ENCODE data around the gene FXYD1. TPM values are rescaled to one million over a fixed set of nuclear protein-coding genes. Genes with fewer than 3 reads are reported as not detected.

Gene FXYD1
- total and polyA plus RNA-seq, 2 donors (not counting 3 experiments of a cell fraction or from before 2014, with no cell fraction given): not detected

DNA sequence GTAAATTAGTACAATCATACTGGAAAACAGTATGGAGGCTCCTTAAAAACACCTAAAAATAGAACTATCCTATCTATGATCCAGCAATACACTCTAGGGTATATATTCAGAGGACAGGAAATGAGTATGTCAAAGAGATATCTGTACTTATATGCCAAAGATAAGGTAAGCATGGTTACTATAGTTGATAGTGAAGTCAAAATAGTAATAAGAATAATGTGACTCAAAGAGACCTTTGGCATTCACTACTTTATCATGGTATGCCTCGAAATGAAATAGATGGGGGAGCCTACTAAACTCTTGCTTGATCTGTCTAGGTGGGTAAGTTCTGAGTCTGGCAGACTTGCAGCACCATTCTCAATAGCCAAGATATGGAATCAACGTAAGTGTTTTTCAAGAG, 46.3 kb downstream of the FXYD1 start:
- Histone ChIP-seq H3K9me3 (replicated peaks; ENCODE audit: control insufficient read depth, insufficient read depth, low read length) (no peaks in the 10 kb centered on the region), H2AFZ (ENCODE audit: low read depth, low read length) (no peak overlapping the region), H3K9me1 (replicated peaks; ENCODE audit: control insufficient read depth, extremely low read depth, insufficient read depth, low read length) (no peaks in the 10 kb centered on the region), H3K4me2 (ENCODE audit: insufficient read depth, low read length) (no peak overlapping the region), H3K36me3 (ENCODE audit: control insufficient read depth in 2 of 2, extremely low read depth in 1 of 2, insufficient read depth in 2 of 2, low read length in 2 of 2) (no peaks in the 10 kb centered on the region), H4K20me1 (replicated peaks; ENCODE audit: control insufficient read depth, extremely low read depth, insufficient read depth, low read length) (no peaks in the 10 kb centered on the region), H3K79me2 (ENCODE audit: control insufficient read depth, insufficient read depth, low read length) (no peaks in the 10 kb centered on the region), H3K4me1 (ENCODE audit: control insufficient read depth, extremely low read depth, insufficient read depth, low read length) (peaks cover 4% of the 10 kb centered on the region), H3K9ac (replicated peaks; ENCODE audit: extremely low read depth, insufficient read depth, low read length) (no peak overlapping the region), H3K4me3 (replicated peaks in 1 of 3; ENCODE audit: insufficient read depth in 1 of 3, low read depth in 1 of 3, low read length in 3 of 3) (no peak overlapping the region), H3K27me3 (ENCODE audit: control insufficient read depth in 2 of 2, insufficient read depth in 2 of 2, low read length in 2 of 2) (peaks cover 0 to 2% of the 10 kb centered on the region in 2 experiments), H3K27ac (ENCODE audit: insufficient read depth, low read depth, low read length) (no peak overlapping the region)
- intact Hi-C loops (cut with micrococcal nuclease): no loop called here
- dilution Hi-C loops (cut with MboI; ENCODE audit: extremely low pct_ligation_motif_present, low sequenced_read_pairs): no loop called here
- FAIRE-seq: no peak
- no peak for DNase-seq (ENCODE audit: low read depth, low spot score)
- TF ChIP-seq MYC (IDR thresholded peaks at IDR 0.05; ENCODE audit: low read depth, low read length): no peak
- no peak for TF ChIP-seq CTCF (IDR thresholded peaks at IDR 0.05; ENCODE audit: extremely low read depth in 1 of 2, insufficient read depth in 1 of 2, low read depth in 1 of 2, low read length in 2 of 2)
- no peak for TF ChIP-seq POLR2A (IDR thresholded peaks at IDR 0.05; ENCODE audit: low read depth, low read length)
- no peak for TF ChIP-seq POLR2AphosphoS5 (IDR thresholded peaks at IDR 0.05; ENCODE audit: insufficient read depth, low read depth, low read length)
- TF ChIP-seq FOS (IDR thresholded peaks at IDR 0.05; ENCODE audit: borderline replicate concordance, insufficient read depth, low read length): no peak
- ChIA-PET CTCF (no interaction called here), POLR2A (no interaction called here)
- no TSS peak for BruUV-seq (replicated peaks)

Small RNAs within 50 kb of the gene (small RNA-seq; reads per million reads assigned to genes)
- gene AC020907.2 (ENCODE audit: insufficient read depth, insufficient read length, low read depth, low replicate concordance): not detected

Other genes starting within 250 kb of the FXYD1 start
- gene ZNF30, start 211.9 kb upstream of the FXYD1 start, total RNA-seq: 3.6 and 4.7 TPM in 2 replicates
- gene ZNF30, start 211.9 kb upstream of the FXYD1 start, polyA plus RNA-seq: 1.2 and 1.3 TPM in 2 replicates
- 19.6 and 19.8 TPM in 2 replicates for gene ZNF792, start 174.6 kb upstream of the FXYD1 start, total RNA-seq
- 10.9 and 11.3 TPM in 2 replicates for gene ZNF792, start 174.6 kb upstream of the FXYD1 start, polyA plus RNA-seq
- gene GRAMD1A, start 138.5 kb upstream of the FXYD1 start, total RNA-seq: 130 and 139 TPM in 2 replicates
- 127 and 162 TPM in 2 replicates for gene GRAMD1A, start 138.5 kb upstream of the FXYD1 start, polyA plus RNA-seq
- gene SCN1B, start 108.4 kb upstream of the FXYD1 start, total RNA-seq: 14.2 and 15.8 TPM in 2 replicates
- 11.2 and 14.0 TPM in 2 replicates for gene SCN1B, start 108.4 kb upstream of the FXYD1 start, polyA plus RNA-seq
- 0.23 TPM in 1 of 2 replicates, not detected in the other for gene HPN, start 97.1 kb upstream of the FXYD1 start, total RNA-seq
- 0.05 and 0.10 TPM in 2 replicates for gene HPN, start 97.1 kb upstream of the FXYD1 start, polyA plus RNA-seq
- gene FXYD3, start 23.0 kb upstream of the FXYD1 start, total RNA-seq: not detected in 2 replicates
- not detected in 2 replicates for gene FXYD3, start 23.0 kb upstream of the FXYD1 start, polyA plus RNA-seq
- gene LGI4, start 3.8 kb upstream of the FXYD1 start, total RNA-seq: not detected in 2 replicates
- not detected in 2 replicates for gene LGI4, start 3.8 kb upstream of the FXYD1 start, polyA plus RNA-seq
- not detected in 2 replicates for gene FXYD7, start 4.4 kb downstream of the FXYD1 start, total RNA-seq
- 0.40 TPM in 1 of 2 replicates, not detected in the other for gene FXYD7, start 4.4 kb downstream of the FXYD1 start, polyA plus RNA-seq
- 219 and 223 TPM in 2 replicates for gene FXYD5, start 15.9 kb downstream of the FXYD1 start, total RNA-seq
- 290 and 387 TPM in 2 replicates for gene FXYD5, start 15.9 kb downstream of the FXYD1 start, polyA plus RNA-seq
- not detected in 2 replicates for gene FAM187B, start 89.9 kb downstream of the FXYD1 start, total RNA-seq
- gene FAM187B, start 89.9 kb downstream of the FXYD1 start, polyA plus RNA-seq: not detected in 2 replicates
- 0.74 and 1.0 TPM in 2 replicates for gene LSR, start 110.2 kb downstream of the FXYD1 start, total RNA-seq
- gene LSR, start 110.2 kb downstream of the FXYD1 start, polyA plus RNA-seq: 0.76 and 0.94 TPM in 2 replicates
- gene USF2, start 130.1 kb downstream of the FXYD1 start, total RNA-seq: 76.8 and 85.8 TPM in 2 replicates
- 75.0 and 80.5 TPM in 2 replicates for gene USF2, start 130.1 kb downstream of the FXYD1 start, polyA plus RNA-seq
- gene HAMP, start 143.7 kb downstream of the FXYD1 start, total RNA-seq: 0.15 TPM in 1 of 2 replicates, not detected in the other
- not detected in 2 replicates for gene HAMP, start 143.7 kb downstream of the FXYD1 start, polyA plus RNA-seq
- not detected in 2 replicates for gene MAG, start 153.3 kb downstream of the FXYD1 start, total RNA-seq
- not detected in 2 replicates for gene MAG, start 153.3 kb downstream of the FXYD1 start, polyA plus RNA-seq
- not detected in 2 replicates for gene CD22, start 190.4 kb downstream of the FXYD1 start, total RNA-seq
- not detected in 2 replicates for gene CD22, start 190.4 kb downstream of the FXYD1 start, polyA plus RNA-seq
- not detected in 2 replicates for gene FFAR1, start 209.1 kb downstream of the FXYD1 start, total RNA-seq
- not detected in 2 replicates for gene FFAR1, start 209.1 kb downstream of the FXYD1 start, polyA plus RNA-seq
- gene FFAR3, start 219.6 kb downstream of the FXYD1 start, total RNA-seq: not detected in 2 replicates
- gene FFAR3, start 219.6 kb downstream of the FXYD1 start, polyA plus RNA-seq: not detected in 2 replicates
- not detected in 2 replicates for gene GPR42, start 232.2 kb downstream of the FXYD1 start, total RNA-seq
- not detected in 2 replicates for gene GPR42, start 232.2 kb downstream of the FXYD1 start, polyA plus RNA-seq